ENCODE data around the gene OR7D4. TPM values are rescaled to one million over a fixed set of nuclear protein-coding genes. Genes with fewer than 3 reads are reported as not detected.

Gene OR7D4
- total RNA-seq, 4 donors from 2014 or later, result not detected

DNA sequence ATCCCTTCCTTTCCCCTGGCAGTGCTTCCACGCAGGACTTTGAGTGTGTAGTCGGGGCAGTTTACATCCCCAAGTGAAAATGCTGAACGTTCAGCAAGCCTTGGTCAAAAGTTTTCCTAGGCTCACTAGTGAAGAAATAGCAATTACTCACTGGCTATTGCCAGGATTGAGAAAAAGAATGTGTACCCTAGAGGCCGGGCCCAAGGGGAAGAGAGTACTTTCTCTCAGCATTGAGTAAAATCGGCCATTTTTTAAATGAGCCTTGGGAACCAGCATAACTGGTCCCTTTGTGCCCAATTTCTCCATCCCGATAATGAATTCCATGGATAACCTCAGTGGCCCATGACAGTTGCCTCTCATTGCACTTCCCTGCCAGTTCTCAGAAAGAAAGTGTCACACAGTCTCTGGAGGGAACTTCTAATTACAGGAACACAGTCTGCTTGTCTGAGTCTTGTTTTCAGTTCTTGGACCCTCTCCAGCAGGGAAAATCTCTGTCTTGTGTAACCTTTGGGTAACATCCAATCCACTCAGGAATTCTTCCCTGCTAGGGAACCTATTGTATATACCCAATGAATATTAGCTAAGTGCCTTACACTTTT, 47.9 kb downstream of the OR7D4 start:
- H3K4me1 ChIP-seq, result no peaks in the 10 kb centered on the region
- no peak overlapping the region for H3K27ac ChIP-seq (replicated peaks in 1 of 4)
- no peak for TF ChIP-seq POLR2A (IDR thresholded peaks at IDR 0.05; ENCODE audit: low read depth)
- TF ChIP-seq, protein P1, sequence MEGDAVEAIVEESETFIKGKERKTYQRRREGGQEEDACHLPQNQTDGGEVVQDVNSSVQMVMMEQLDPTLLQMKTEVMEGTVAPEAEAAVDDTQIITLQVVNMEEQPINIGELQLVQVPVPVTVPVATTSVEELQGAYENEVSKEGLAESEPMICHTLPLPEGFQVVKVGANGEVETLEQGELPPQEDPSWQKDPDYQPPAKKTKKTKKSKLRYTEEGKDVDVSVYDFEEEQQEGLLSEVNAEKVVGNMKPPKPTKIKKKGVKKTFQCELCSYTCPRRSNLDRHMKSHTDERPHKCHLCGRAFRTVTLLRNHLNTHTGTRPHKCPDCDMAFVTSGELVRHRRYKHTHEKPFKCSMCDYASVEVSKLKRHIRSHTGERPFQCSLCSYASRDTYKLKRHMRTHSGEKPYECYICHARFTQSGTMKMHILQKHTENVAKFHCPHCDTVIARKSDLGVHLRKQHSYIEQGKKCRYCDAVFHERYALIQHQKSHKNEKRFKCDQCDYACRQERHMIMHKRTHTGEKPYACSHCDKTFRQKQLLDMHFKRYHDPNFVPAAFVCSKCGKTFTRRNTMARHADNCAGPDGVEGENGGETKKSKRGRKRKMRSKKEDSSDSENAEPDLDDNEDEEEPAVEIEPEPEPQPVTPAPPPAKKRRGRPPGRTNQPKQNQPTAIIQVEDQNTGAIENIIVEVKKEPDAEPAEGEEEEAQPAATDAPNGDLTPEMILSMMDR (IDR thresholded peaks at IDR 0.05), result no peak
- TF ChIP-seq EP300 (IDR thresholded peaks at IDR 0.05), result no peak
- TF ChIP-seq POLR2AphosphoS5 (IDR thresholded peaks at IDR 0.05), result no peak
- H3K9me3 ChIP-seq, result no peaks in the 10 kb centered on the region
- DNase-seq (ENCODE audit: extremely low spot score), result no peak
- WGBS, result 72% methylated on average over 6 of the region's 6 CpGs
- H3K4me3 ChIP-seq, result no peak overlapping the region
- peaks cover 0 to 14% (median 10%) of the 10 kb centered on the region in 4 donors for H3K36me3 ChIP-seq
- intact Hi-C loops (cut with DNase I), result no loop called here
- H3K27me3 ChIP-seq, result no peaks in the 10 kb centered on the region

DNA sequence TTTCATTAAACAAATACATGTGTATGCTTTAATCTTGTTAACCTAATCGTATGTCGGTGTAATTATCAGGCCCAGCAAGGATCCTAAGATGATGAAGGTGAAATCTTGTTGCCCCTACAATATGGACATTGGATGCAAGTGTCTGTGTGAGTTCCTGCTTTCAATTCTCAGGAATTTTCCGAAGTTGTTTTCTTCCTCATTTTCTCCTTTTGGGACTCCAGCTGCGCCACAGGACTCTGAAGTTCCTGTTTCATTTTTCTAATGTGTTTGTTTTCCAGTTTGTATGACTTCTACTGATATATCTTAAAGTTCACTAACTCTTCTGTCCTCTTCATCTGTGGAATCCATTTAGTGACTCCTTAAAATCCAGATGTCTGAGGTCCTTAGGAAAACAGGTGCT, 52.5 kb downstream of the OR7D4 start:
- Histone ChIP-seq H3K27me3 (no peaks in the 10 kb centered on the region), H3K9me3 (no peaks in the 10 kb centered on the region), H3K27ac (replicated peaks in 1 of 4) (no peak overlapping the region), H3K4me1 (no peaks in the 10 kb centered on the region), H3K36me3 (peaks cover 29 to 61% (median 44%) of the 10 kb centered on the region in 4 donors), H3K4me3 (no peak overlapping the region)
- no peak for DNase-seq (ENCODE audit: extremely low spot score)
- 91% methylated on average over 4 of the region's 4 CpGs for WGBS
- intact Hi-C loops (cut with DNase I), result no loop called here
- TF ChIP-seq POLR2AphosphoS5 (IDR thresholded peaks at IDR 0.05) (no peak), POLR2A (IDR thresholded peaks at IDR 0.05; ENCODE audit: low read depth) (no peak), EP300 (IDR thresholded peaks at IDR 0.05) (no peak)
- TF ChIP-seq, protein P1 (IDR thresholded peaks at IDR 0.05), result no peak

DNA sequence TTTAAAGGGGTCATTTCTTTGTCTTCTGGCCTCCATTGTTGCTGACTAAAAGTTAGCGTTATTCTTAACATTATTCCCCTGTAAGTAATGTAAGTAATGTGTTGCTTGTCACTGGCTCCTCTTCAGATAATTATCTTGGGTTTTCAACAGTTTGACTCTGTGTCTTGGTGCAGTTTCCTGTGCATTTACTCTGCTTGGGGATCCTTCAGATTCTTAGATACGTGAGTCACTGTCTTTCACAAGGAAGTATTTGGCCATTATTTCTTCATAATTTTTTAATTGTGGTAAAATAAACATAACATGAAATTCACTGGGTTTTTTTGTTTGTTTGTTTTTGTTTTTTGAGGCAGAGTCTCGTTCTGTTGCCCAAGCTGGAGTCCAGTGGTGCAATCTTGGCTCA, 54.1 kb downstream of the OR7D4 start:
- Histone ChIP-seq H3K27me3 (no peaks in the 10 kb centered on the region), H3K27ac (replicated peaks in 1 of 4) (no peak overlapping the region), H3K9me3 (no peaks in the 10 kb centered on the region), H3K4me3 (no peak overlapping the region), H3K4me1 (no peaks in the 10 kb centered on the region), H3K36me3 (peaks cover 44 to 76% (median 60%) of the 10 kb centered on the region in 4 donors)
- TF ChIP-seq POLR2AphosphoS5 (IDR thresholded peaks at IDR 0.05), result no peak
- TF ChIP-seq, protein P1 (IDR thresholded peaks at IDR 0.05), result no peak
- no peak for TF ChIP-seq EP300 (IDR thresholded peaks at IDR 0.05)
- intact Hi-C loops (cut with DNase I), result no loop called here
- 95% methylated on average over 3 of the region's 3 CpGs for WGBS
- DNase-seq (ENCODE audit: extremely low spot score), result no peak

DNA sequence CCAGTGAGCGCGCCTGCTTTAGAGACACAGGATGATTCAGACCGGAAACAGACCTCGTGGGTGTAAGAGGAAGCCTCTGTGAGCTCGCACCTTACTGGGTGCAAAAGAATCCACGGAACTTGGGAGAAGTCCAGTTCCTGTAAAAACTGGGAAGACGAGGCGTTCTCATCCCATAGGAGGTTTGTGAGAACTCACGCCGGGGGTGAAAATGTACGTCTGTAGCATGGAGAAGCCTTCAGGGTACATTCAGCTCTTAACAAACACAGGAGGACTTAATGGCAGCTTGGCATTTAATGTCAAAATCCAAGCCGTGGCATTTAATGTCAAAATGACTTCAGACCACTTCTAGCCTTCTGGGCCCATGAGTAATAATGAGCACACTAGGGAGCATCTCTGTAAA, 58.0 kb downstream of the OR7D4 start:
- WGBS, result 96% methylated on average over 12 of the region's 12 CpGs
- H3K4me3 ChIP-seq, result no peak overlapping the region
- peaks cover 74 to 100% (median 91%) of the 10 kb centered on the region in 4 donors for H3K36me3 ChIP-seq
- intact Hi-C loops (cut with DNase I), result no loop called here
- no peak for DNase-seq (ENCODE audit: extremely low spot score)
- H3K27ac ChIP-seq (replicated peaks in 1 of 4), result no peak overlapping the region
- no peaks in the 10 kb centered on the region for H3K9me3 ChIP-seq
- TF ChIP-seq POLR2A (IDR thresholded peaks at IDR 0.05; ENCODE audit: low read depth) (no peak), EP300 (IDR thresholded peaks at IDR 0.05) (no peak), POLR2AphosphoS5 (IDR thresholded peaks at IDR 0.05) (no peak)
- TF ChIP-seq, protein P1 (IDR thresholded peaks at IDR 0.05), result no peak
- H3K4me1 ChIP-seq, result no peaks in the 10 kb centered on the region
- no peaks in the 10 kb centered on the region for H3K27me3 ChIP-seq

Other genes with a start within 250 kb of the OR7D4 start
- gene MUC16, start 209.2 kb downstream of the OR7D4 start, total RNA-seq, result under 1 TPM in 3 of 4 donors, not detected in 1; under 0.01 TPM
- gene OR1M1, start 132.5 kb downstream of the OR7D4 start, total RNA-seq, result not detected
- gene OR7G2, start 112.1 kb downstream of the OR7D4 start, total RNA-seq, result not detected
- not detected for gene OR7G1, start 103.8 kb downstream of the OR7D4 start, total RNA-seq
- not detected for gene OR7G3, start 92.6 kb downstream of the OR7D4 start, total RNA-seq
- 10 to 100 TPM; 17.6 to 24.8 (median 21.5) TPM for gene ZNF317, start 79.2 kb downstream of the OR7D4 start, total RNA-seq
- gene OR7D2, start 40.6 kb downstream of the OR7D4 start, total RNA-seq, result under 1 TPM in 1 of 4 donors, not detected in 3; 0.17 TPM
- not detected for gene OR7E24, start 31.3 kb upstream of the OR7D4 start, total RNA-seq
- 10 to 100 TPM; 14.2 to 19.1 (median 14.8) TPM for gene ZNF699, start 90.2 kb upstream of the OR7D4 start, total RNA-seq
- gene ZNF559, start 104.6 kb upstream of the OR7D4 start, total RNA-seq, result 10 to 100 TPM in 3 of 4 donors, 1 to 10 TPM in 1; 8.8 to 18.9 (median 18.6) TPM
- gene ZNF177, start 143.4 kb upstream of the OR7D4 start, total RNA-seq, result 1 to 10 TPM; 2.1 to 4.5 (median 3.0) TPM
- gene ZNF266, start 216.0 kb upstream of the OR7D4 start, total RNA-seq, result 10 to 100 TPM; 12.0 to 18.1 (median 16.6) TPM